CD4-positive, CD25-positive, alpha-beta regulatory T cell (primary cell): ENCODE data around the gene ZNF213. TPM values are rescaled to one million over a fixed set of nuclear protein-coding genes. Genes with fewer than 3 reads are reported as not detected.
A peak's percentile ranks its signal among the peaks of the same experiment; 100 is the strongest.

Experiments used
- ATAC-seq, 2 donors: fragments of 150-1000 bp; cut with Tn5 transposase; one replicate each; pipeline ENCODE4 v1.10.0; 2021; ENCODE audit warnings: low read depth in 2 of 2, moderate number of reproducible peaks in 2 of 2, moderate library complexity in 1 of 2
- DNase-seq, 3 donors: peaks; one replicate each; pipeline versions ENCODE4 v3.0.0 to v3.0.0-alpha.2; 2012 to 2022; ENCODE audit warnings: mixed read lengths in 1 of 3
- H3K27ac ChIP-seq: one replicate; pipeline ENCODE4 v1.7.0; 2013; ENCODE audit warnings: mild to moderate bottlenecking, low read length; ENCODE audit not compliant: insufficient read depth, poor library complexity, severe bottlenecking
- H3K27me3 ChIP-seq: one replicate; pipeline ENCODE4 v1.7.0; 2013; ENCODE audit warnings: low read length; ENCODE audit not compliant: control insufficient read depth, insufficient read depth
- H3K36me3 ChIP-seq: one replicate; pipeline ENCODE4 v1.7.0; 2013; ENCODE audit warnings: mild to moderate bottlenecking, low read length, moderate library complexity; ENCODE audit not compliant: control insufficient read depth, insufficient read depth
- H3K4me1 ChIP-seq: 2 replicates; pipeline ENCODE4 v1.7.0; 2013; ENCODE audit warnings: mild to moderate bottlenecking, low read length; ENCODE audit not compliant: insufficient read depth, control insufficient read depth, poor library complexity, severe bottlenecking
- H3K4me3 ChIP-seq: one replicate; pipeline ENCODE4 v1.7.0; 2013; ENCODE audit warnings: low read depth, mild to moderate bottlenecking, low read length, moderate library complexity
- H3K9me3 ChIP-seq, 2 experiments: 1 replicate in 1 of 2; 2 replicates in 1 of 2; pipeline ENCODE4 v1.7.0; 2013; ENCODE audit warnings: low read length in 2 of 2, mild to moderate bottlenecking in 1 of 2, moderate library complexity in 1 of 2; ENCODE audit not compliant: control insufficient read depth in 2 of 2
- H3K27ac Mint-ChIP-seq, 3 donors: one replicate each; pipeline ENCODE4 v1.8.0; 2020 to 2022; ENCODE audit warnings: mild to moderate bottlenecking in 3 of 3, mixed read lengths in 3 of 3, moderate library complexity in 2 of 3
- H3K27me3 Mint-ChIP-seq: one replicate; pipeline ENCODE4 v1.8.0; 2022; ENCODE audit warnings: mild to moderate bottlenecking, mixed read lengths
- H3K36me3 Mint-ChIP-seq: one replicate; pipeline ENCODE4 v1.8.0; 2020; ENCODE audit warnings: mixed read lengths
- H3K4me1 Mint-ChIP-seq, 4 donors: one replicate each; pipeline ENCODE4 v1.8.0; 2020 to 2022; ENCODE audit warnings: mixed read lengths in 4 of 4, mild to moderate bottlenecking in 1 of 4
- H3K4me3 Mint-ChIP-seq, 4 donors: one replicate each; pipeline ENCODE4 v1.8.0; 2020 to 2022; ENCODE audit warnings: mild to moderate bottlenecking in 4 of 4, mixed read lengths in 4 of 4, moderate library complexity in 3 of 4
- H3K9me3 Mint-ChIP-seq, 7 donors: one replicate each; pipeline ENCODE4 v1.8.0; 2020 to 2022; ENCODE audit warnings: mixed read lengths in 7 of 7, mild to moderate bottlenecking in 3 of 7, moderate library complexity in 2 of 7
- polyA plus RNA-seq, 4 donors: library from polyadenylated mRNA; unstranded; fragments of 300-500 nt; fragmentation: Illumina TruSeq; gene quantifications; one replicate each; pipeline ENCODE4 v1.2.3, GENCODE V29; 2021
- total RNA-seq: library from RNA; stranded (reverse); gene quantifications from one replicate; pipeline ENCODE4 v1.2.3, GENCODE V29; 2022

ZNF213 gene
- total and polyA plus RNA-seq, 5 donors from 2014 or later = 1.9 to 3.8 (median 2.2) TPM

GRCh38 chr16:3089717-3090592 is 44.9 kb upstream of the ZNF213 start:
- Mint-ChIP-seq H3K4me3 (no peak overlapping the region), H3K9me3 (no peaks in the 10 kb centered on the region), H3K4me1 (peaks cover 7 to 60% (median 24%) of the 10 kb centered on the region in 4 donors), H3K36me3 (no peaks in the 10 kb centered on the region), H3K27ac (no peak overlapping the region), H3K27me3 (no peaks in the 10 kb centered on the region)
- no peak overlapping the region for H3K4me3 ChIP-seq
- ATAC-seq (no peak), DNase-seq (no peak)
- no peaks in the 10 kb centered on the region for H3K36me3 ChIP-seq
- H3K4me1 ChIP-seq = peaks cover 33% of the 10 kb centered on the region
- no peak overlapping the region for H3K27ac ChIP-seq
- no peaks in the 10 kb centered on the region for H3K27me3 ChIP-seq
- no peaks in the 10 kb centered on the region for H3K9me3 ChIP-seq

GRCh38 chr16:3091551-3091950 is 43.3 kb upstream of the ZNF213 start:
- peaks cover 42% of the 10 kb centered on the region for H3K4me1 ChIP-seq

GRCh38 chr16:3092501-3092941 is 42.3 kb upstream of the ZNF213 start:
- Mint-ChIP-seq H3K9me3 (no peaks in the 10 kb centered on the region), H3K27me3 (no peaks in the 10 kb centered on the region), H3K36me3 (no peaks in the 10 kb centered on the region), H3K4me3 (no peak overlapping the region), H3K4me1 (peaks cover 11 to 57% (median 27%) of the 10 kb centered on the region in 4 donors), H3K27ac (no peak overlapping the region)
- no peak overlapping the region for H3K27ac ChIP-seq
- H3K4me3 ChIP-seq = no peak overlapping the region
- H3K4me1 ChIP-seq = peaks cover 33% of the 10 kb centered on the region
- no peaks in the 10 kb centered on the region for H3K27me3 ChIP-seq
- DNase-seq = no peak
- ATAC-seq = no peak
- H3K9me3 ChIP-seq = no peaks in the 10 kb centered on the region
- H3K36me3 ChIP-seq = no peaks in the 10 kb centered on the region

More at GRCh38 chr16:3091551-3091950, 43.3 kb upstream of the ZNF213 start:
- peak overlapping the region in 1 of 4 donors; percentile 15 for H3K4me3 Mint-ChIP-seq
- peak overlapping the region in 2 of 3 donors; percentile 9 to 44 for H3K27ac Mint-ChIP-seq
- no peaks in the 10 kb centered on the region for H3K36me3 Mint-ChIP-seq
- ATAC-seq = no peak
- no peaks in the 10 kb centered on the region for H3K27me3 ChIP-seq
- H3K4me3 ChIP-seq = no peak overlapping the region
- no peak for DNase-seq
- no peaks in the 10 kb centered on the region for H3K9me3 Mint-ChIP-seq
- peaks cover 11 to 60% (median 28%) of the 10 kb centered on the region in 4 donors for H3K4me1 Mint-ChIP-seq
- H3K36me3 ChIP-seq = no peaks in the 10 kb centered on the region
- no peaks in the 10 kb centered on the region for H3K27me3 Mint-ChIP-seq
- no peak overlapping the region for H3K27ac ChIP-seq
- no peaks in the 10 kb centered on the region for H3K9me3 ChIP-seq

GRCh38 chr16:3094289-3095027 is 40.4 kb upstream of the ZNF213 start:
- H3K27ac Mint-ChIP-seq = peak overlapping the region; percentile 60 to 91 (median 86)
- Histone ChIP-seq H3K4me3 (no peak overlapping the region), H3K27ac (no peak overlapping the region), H3K4me1 (peaks cover 27% of the 10 kb centered on the region), H3K36me3 (no peaks in the 10 kb centered on the region), H3K27me3 (no peaks in the 10 kb centered on the region), H3K9me3 (no peaks in the 10 kb centered on the region)
- peak overlapping the region; percentile 12 to 57 (median 34) for H3K4me3 Mint-ChIP-seq
- DNase-seq = peak; percentile 30 to 82 (median 58)
- no peaks in the 10 kb centered on the region for H3K36me3 Mint-ChIP-seq
- H3K9me3 Mint-ChIP-seq = no peaks in the 10 kb centered on the region
- ATAC-seq = peak; percentile 34 to 45
- no peaks in the 10 kb centered on the region for H3K27me3 Mint-ChIP-seq
- peaks cover 11 to 57% (median 21%) of the 10 kb centered on the region in 4 donors for H3K4me1 Mint-ChIP-seq

- H3K27me3 Mint-ChIP-seq = no peaks in the 10 kb centered on the region
- peak; percentile 47 to 54 for ATAC-seq
- DNase-seq = peak; percentile 49 to 83 (median 59)
- Histone ChIP-seq H3K36me3 (no peaks in the 10 kb centered on the region), H3K27ac (peak overlapping the region; percentile 34), H3K27me3 (no peaks in the 10 kb centered on the region), H3K4me3 (no peak overlapping the region), H3K9me3 (no peaks in the 10 kb centered on the region), H3K4me1 (peaks cover 41% of the 10 kb centered on the region)
- H3K9me3 Mint-ChIP-seq = no peaks in the 10 kb centered on the region
- H3K4me1 Mint-ChIP-seq = peaks cover 11 to 66% (median 26%) of the 10 kb centered on the region in 4 donors
- peak overlapping the region; percentile 52 to 79 (median 77) for H3K27ac Mint-ChIP-seq
- H3K36me3 Mint-ChIP-seq = no peaks in the 10 kb centered on the region
- H3K4me3 Mint-ChIP-seq = peak overlapping the region in 3 of 4 donors; percentile 51 to 74 (median 60)
Measured at GRCh38 chr16:3095869-3096268, 39.0 kb upstream of the ZNF213 start.

DNA sequence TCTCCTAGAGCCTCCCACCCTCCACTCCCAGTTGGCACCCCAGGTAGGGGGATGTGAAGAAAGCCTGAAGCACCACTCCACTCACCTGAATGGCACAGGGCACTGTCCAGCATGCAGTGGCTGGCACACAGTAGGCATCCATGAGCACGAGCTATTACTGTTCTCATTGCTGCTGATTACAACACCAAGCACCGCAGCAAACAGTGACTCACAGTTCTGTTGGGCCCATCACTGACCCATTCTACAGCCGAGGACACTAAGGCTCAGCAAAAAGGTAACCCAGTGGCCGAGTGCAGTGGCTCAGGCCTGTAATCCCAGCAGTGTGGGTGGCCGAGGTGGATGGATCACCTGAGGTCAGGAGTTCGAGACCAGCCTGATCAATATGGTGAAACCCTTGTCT is 38.5 kb upstream of the ZNF213 start:
- H3K27ac Mint-ChIP-seq = peak overlapping the region in 2 of 3 donors; percentile 52 to 79
- H3K4me3 Mint-ChIP-seq = peak overlapping the region in 1 of 4 donors; percentile 74
- no peak for ATAC-seq

DNA sequence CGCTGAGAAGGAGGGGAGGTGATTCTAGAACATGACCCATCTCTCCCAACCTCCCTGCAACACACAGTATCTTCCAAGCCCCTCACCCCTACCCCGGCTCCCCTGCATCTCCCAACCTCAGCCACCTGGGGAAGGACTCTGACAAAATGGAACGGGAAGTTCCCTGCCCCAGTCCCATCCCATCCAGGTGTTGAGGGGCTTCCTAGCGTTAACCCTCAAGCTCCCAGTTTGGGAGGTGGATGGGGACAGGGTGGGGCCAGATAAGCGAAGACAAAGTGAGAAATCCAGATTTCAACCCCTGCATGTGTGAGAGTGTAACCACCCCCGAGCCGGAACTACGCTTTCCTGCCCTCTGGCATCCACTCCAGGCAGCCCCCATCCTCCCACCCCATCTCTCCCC is 37.6 kb upstream of the ZNF213 start:
- ATAC-seq = no peak
- DNase-seq = no peak
- Mint-ChIP-seq H3K9me3 (no peaks in the 10 kb centered on the region), H3K4me3 (no peak overlapping the region), H3K27me3 (no peaks in the 10 kb centered on the region), H3K36me3 (no peaks in the 10 kb centered on the region), H3K4me1 (peaks cover 15 to 69% (median 36%) of the 10 kb centered on the region in 4 donors), H3K27ac (peak overlapping the region; percentile 47 to 78 (median 56))
- Histone ChIP-seq H3K4me3 (no peak overlapping the region), H3K4me1 (peaks cover 51% of the 10 kb centered on the region), H3K27me3 (no peaks in the 10 kb centered on the region), H3K9me3 (no peaks in the 10 kb centered on the region), H3K27ac (no peak overlapping the region), H3K36me3 (no peaks in the 10 kb centered on the region)

More for the DNA sequence above, 38.5 kb upstream of the ZNF213 start:
- no peaks in the 10 kb centered on the region for H3K36me3 Mint-ChIP-seq
- peaks cover 11 to 66% (median 28%) of the 10 kb centered on the region in 4 donors for H3K4me1 Mint-ChIP-seq
- H3K4me3 ChIP-seq = no peak overlapping the region
- no peaks in the 10 kb centered on the region for H3K27me3 Mint-ChIP-seq
- H3K27ac ChIP-seq = peak overlapping the region; percentile 34
- H3K27me3 ChIP-seq = no peaks in the 10 kb centered on the region
- H3K36me3 ChIP-seq = no peaks in the 10 kb centered on the region
- DNase-seq = no peak
- H3K9me3 ChIP-seq = no peaks in the 10 kb centered on the region
- H3K9me3 Mint-ChIP-seq = no peaks in the 10 kb centered on the region
- peaks cover 43% of the 10 kb centered on the region for H3K4me1 ChIP-seq
